AG10803 (cell line): ENCODE results near the gene METTL27.
A peak's percentile ranks its signal among the peaks of the same experiment; 100 is the strongest.
"Not testable (repeated sequence)": the region's sequence is repeated elsewhere in the genome, so short reads cannot be mapped to it uniquely, and the experiment has no call there.

Source experiments
- DNase-seq: peaks from one replicate; pipeline ENCODE4 v3.0.0; 2010; ENCODE audit warnings: low read depth
- H3K4me3 ChIP-seq: 2 replicates; pipeline ENCODE4 v1.5.1; 2011; ENCODE audit warnings: mild to moderate bottlenecking, low read length, control low read depth
- CTCF ChIP-seq: conservative IDR thresholded peaks from 2 replicates; pipeline ENCODE4 v1.5.1; 2011; ENCODE audit warnings: mild to moderate bottlenecking, low read length, control low read depth, inconsistent platforms

The METTL27 gene

DNA sequence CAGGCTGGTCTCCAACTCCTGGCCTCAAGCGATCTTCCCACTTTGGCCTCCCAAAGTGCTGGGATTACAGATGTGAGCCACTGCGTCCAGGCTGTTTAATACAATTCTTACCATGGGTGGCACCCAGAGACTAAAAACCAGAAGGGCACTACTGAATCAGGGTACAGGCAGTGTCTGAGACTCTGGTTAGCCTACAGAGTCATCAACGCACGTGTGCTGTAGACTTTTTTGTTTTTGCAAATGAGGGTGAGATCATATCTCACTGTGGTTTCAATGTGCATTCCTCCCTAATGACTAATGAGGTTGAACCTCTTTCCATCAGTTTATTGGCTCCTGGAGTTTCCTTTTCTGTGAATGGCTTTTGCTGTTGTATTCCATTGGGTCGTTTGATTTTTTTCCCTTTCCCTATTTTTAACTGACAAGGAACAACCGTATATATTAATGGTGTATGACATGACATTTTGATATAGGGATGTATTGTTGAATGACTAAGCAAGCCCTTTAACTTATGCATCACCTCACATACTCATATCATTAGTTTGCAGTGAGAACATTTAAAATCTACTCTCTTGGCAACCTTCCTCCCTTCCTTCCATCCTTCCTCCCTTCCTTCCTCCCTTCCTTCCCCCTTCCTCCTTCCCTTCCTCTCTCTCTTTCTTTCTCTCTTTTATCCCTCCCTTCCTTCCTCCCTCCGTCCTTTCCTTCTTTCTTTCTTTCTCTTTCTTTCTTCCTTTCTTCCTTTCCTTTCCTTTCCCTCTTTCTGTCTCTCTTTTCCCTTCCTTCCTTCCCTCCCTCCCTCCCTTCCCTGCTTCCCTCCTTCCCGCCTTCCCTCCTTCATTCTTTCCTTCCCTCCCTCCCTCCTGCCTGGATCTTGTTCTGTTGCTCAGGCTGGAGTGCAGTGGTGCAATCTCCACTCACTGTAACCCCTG is 9.4 kb upstream of the METTL27 start:
- H3K4me3 ChIP-seq, result no peak overlapping the region
- TF ChIP-seq CTCF, result no peak
- DNase-seq, result peak; percentile 96

GRCh38 chr7:73850781-73851207 is 8.5 kb upstream of the METTL27 start:
- H3K4me3 ChIP-seq, result no peak overlapping the region
- DNase-seq, result peak; percentile 99
- no peak for TF ChIP-seq CTCF

- no peak for DNase-seq
- H3K4me3 ChIP-seq, result no peak overlapping the region
- no peak for TF ChIP-seq CTCF
Observed at GRCh38 chr7:73847941-73848723, 5.8 kb upstream of the METTL27 start.

DNA sequence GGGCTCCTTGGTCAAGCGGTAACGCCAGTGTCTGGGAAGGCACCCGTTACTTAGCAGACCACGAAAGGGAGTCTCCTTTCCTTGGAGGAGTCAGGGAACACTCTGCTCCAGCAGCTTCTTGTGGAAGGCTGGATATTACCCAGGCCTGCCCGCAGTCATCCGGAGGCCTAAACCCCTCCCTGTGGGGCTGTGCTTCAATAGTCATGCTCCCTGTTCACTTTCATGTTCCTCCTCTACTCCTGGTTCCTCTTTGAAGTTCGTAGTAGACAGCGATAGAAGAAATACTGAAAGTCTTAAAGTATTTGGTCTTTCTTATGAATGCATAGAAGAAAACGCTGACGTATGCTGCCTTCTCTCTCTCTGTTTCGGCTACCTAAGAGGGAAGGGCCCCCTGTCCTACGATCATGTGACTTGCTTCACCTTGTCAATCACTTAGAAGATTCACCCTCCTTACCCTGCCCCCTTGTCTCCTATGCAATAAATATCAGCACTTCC is 3.4 kb upstream of the METTL27 start:
- not testable (repeated sequence) for H3K4me3 ChIP-seq, DNase-seq

GRCh38 chr7:73844848-73845460 is 2.6 kb upstream of the METTL27 start:
- peak; percentile 71 for DNase-seq
- H3K4me3 ChIP-seq, result no peak overlapping the region
- TF ChIP-seq CTCF, result no peak

- no peak overlapping the region for H3K4me3 ChIP-seq
- no peak for TF ChIP-seq CTCF
- no peak for DNase-seq
Observed at GRCh38 chr7:73844131-73844547, 1.8 kb upstream of the METTL27 start.

DNA sequence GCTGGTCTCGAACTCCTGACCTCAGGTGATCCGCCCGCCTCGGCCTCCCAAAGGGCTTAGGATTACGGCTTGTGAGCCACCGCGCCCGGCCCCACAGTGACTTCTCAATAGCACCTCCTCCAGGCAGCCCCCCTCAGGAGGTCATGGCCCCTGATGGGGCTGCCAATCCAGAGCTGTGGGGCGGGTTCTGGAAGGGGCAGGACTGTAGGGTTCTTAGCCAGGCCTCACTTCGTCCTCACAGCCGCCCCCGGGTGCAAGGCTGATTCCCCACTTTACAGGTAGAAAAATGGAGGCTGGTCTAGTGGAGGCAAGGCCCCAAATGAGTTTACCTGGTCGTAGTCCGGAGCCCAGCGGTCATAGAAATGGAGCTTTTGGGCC is 638 bp downstream of the METTL27 start:
- DNase-seq, result no peak
- no peak for TF ChIP-seq CTCF
- peak overlapping the region; percentile 76 for H3K4me3 ChIP-seq
